H1 (cell line): ENCODE measurements around the gene CRTAP. TPM values are rescaled to one million over a fixed set of nuclear protein-coding genes. Genes with fewer than 3 reads are reported as not detected.

Source experiments
- ASH2L ChIP-seq: fragments of 200-600, 300-600 bp; sonication (generic); IDR thresholded peaks from one replicate; pipeline ENCODE4 v1.7.1; 2017; ENCODE audit warnings: low read length
- POLR2A ChIP-seq, 2 experiments: IDR thresholded peaks; 1 replicate in 1 of 2; 2 replicates in 1 of 2; pipeline ENCODE4 v1.6.1; 2011; ENCODE audit warnings: low read depth in 2 of 2, low read length in 2 of 2, mild to moderate bottlenecking in 2 of 2; ENCODE audit errors: control extremely low read depth in 1 of 2
- SIN3A ChIP-seq, 2 experiments: IDR thresholded peaks in 1 of 2; conservative IDR thresholded peaks in 1 of 2; 2 replicates each; pipeline ENCODE4 v1.6.1; 2011 to 2012; ENCODE audit warnings: low read length in 2 of 2, improper control_type of control experiment in 1 of 2, low read depth in 1 of 2, mild to moderate bottlenecking in 1 of 2
- SRF ChIP-seq: IDR thresholded peaks from 2 replicates; pipeline ENCODE4 v1.6.1; 2011; ENCODE audit warnings: mild to moderate bottlenecking, low read depth, low read length, moderate library complexity
- YY1 ChIP-seq: IDR thresholded peaks from 2 replicates; pipeline ENCODE4 v1.6.1; 2011; ENCODE audit warnings: low read depth, mild to moderate bottlenecking, low read length
- polyA plus RNA-seq, 7 experiments: library from polyadenylated mRNA; depleted of rRNA in 3 of 7; stranded (reverse) in 5 of 7; unstranded in 2 of 7; fragments of >200 nt in 5 of 7; fragments of 200-250 nt in 2 of 7; gene quantifications; 1 replicate in 5 of 7; 2 replicates in 1 of 7; 4 replicates in 1 of 7; pipeline versions ENCODE4 v1.2.1 to v1.2.3, GENCODE V29; 2011 to 2013; ENCODE audit warnings: missing spikeins in 2 of 7, mixed read lengths in 2 of 7
- total RNA-seq: library from RNA; stranded (reverse); fragmentation: NEBNext Ultra II Directional; extraction: Animal tissue kit (Norgen Biotek cat#: 25700); gene quantifications from 2 replicates; pipeline ENCODE4 v1.2.1, GENCODE V29; 2021

The CRTAP gene
- total and polyA plus RNA-seq, 2 of the 8 experiments (the other 6 are each of a cell fraction or from before 2014, with no cell fraction given) = 159 to 188 TPM

DNA sequence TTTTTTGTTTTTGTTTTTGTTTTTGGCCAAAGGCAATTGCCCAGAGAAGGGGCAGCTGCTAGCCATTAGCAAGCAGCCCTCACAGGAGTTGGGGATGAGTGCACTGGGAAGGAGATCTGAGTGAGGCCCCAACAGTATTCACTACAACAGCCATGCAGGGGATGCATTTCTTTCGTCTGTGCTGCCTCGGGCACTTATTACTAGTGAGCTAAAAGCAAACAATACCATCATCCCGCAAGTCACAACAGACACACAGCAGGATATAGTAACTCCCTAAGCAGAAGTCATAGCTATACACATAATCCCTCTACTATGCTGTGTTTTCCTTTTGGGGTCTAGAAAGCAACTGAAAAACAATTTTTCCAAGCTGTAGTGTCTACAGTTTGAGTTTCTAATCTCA, 27.2 kb downstream of the CRTAP start (continued):
- no peak for TF ChIP-seq ASH2L
- TF ChIP-seq YY1 = no peak
- TF ChIP-seq SRF = no peak
- TF ChIP-seq SIN3A (conservative IDR thresholded peaks at IDR 0.05 in 1 of 2, IDR thresholded peaks at IDR 0.05 in 1 of 2; ENCODE audit: low read depth in 1 of 2, low read length in 2 of 2) = no peak
- no peak for TF ChIP-seq POLR2A (IDR thresholded peaks at IDR 0.05; ENCODE audit: control extremely low read depth in 1 of 2, low read depth in 2 of 2, low read length in 2 of 2)
